Memory B cell (primary cell): ENCODE results near the gene CEP192.
"Not testable (repeated sequence)": the region's sequence is repeated elsewhere in the genome, so short reads cannot be mapped to it uniquely, and the experiment has no call there.

Experiments
- ATAC-seq: fragments of 150-1000 bp; cut with Tn5 transposase; 2 replicates; pipeline ENCODE4 v1.10.0; 2021; ENCODE audit warnings: low read depth, mild to moderate bottlenecking, moderate library complexity
- DNase-seq, 2 donors: peaks; one replicate each; pipeline ENCODE4 v3.0.0; 2022; ENCODE audit warnings: low spot score in 2 of 2
- H3K27ac Mint-ChIP-seq: one replicate; pipeline ENCODE4 v1.8.0; 2022; ENCODE audit warnings: mild to moderate bottlenecking, moderate library complexity, mixed read lengths
- H3K27me3 Mint-ChIP-seq: one replicate; pipeline ENCODE4 v1.8.0; 2022; ENCODE audit warnings: mixed read lengths
- H3K36me3 Mint-ChIP-seq: one replicate; pipeline ENCODE4 v1.8.0; 2022; ENCODE audit warnings: mild to moderate bottlenecking, mixed read lengths
- H3K4me1 Mint-ChIP-seq: one replicate; pipeline ENCODE4 v1.8.0; 2022; ENCODE audit warnings: mixed read lengths
- H3K4me3 Mint-ChIP-seq: one replicate; pipeline ENCODE4 v1.8.0; 2022; ENCODE audit warnings: mild to moderate bottlenecking, moderate library complexity, mixed read lengths
- H3K9me3 Mint-ChIP-seq: one replicate; pipeline ENCODE4 v1.8.0; 2022; ENCODE audit warnings: mixed read lengths

CEP192 gene

DNA sequence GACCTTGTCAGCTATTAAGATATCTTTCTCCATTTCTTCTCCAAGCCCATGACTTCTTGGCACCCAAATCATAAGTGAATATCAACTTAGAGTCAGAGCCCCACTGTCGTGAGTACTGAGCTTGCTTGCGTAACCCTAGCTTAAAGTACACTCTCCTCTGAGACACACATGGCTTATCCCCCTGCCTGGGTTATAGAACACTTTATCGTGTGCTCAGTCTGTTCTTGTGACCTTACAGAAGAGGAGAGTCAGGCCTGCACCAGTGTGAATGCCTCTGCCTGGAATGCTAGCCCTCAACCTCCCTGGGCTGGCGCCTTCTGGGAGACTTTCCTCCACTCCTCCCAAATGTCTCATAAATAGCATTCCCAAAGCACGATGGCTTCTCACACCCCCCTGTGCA lies 79.3 kb downstream of the CEP192 start:
- H3K27ac Mint-ChIP-seq = no peak overlapping the region
- no peaks in the 10 kb centered on the region for H3K27me3 Mint-ChIP-seq
- no peaks in the 10 kb centered on the region for H3K9me3 Mint-ChIP-seq
- no peak overlapping the region for H3K4me3 Mint-ChIP-seq
- DNase-seq = no peak
- H3K4me1 Mint-ChIP-seq = peaks cover 10% of the 10 kb centered on the region
- peaks cover 24% of the 10 kb centered on the region for H3K36me3 Mint-ChIP-seq
- no peak for ATAC-seq

GRCh38 chr18:13076886-13077285 lies 85.7 kb downstream of the CEP192 start:
- peaks cover 8% of the 10 kb centered on the region for H3K9me3 Mint-ChIP-seq
- no peak overlapping the region for H3K4me3 Mint-ChIP-seq
- no peak overlapping the region for H3K27ac Mint-ChIP-seq
- no peak for DNase-seq
- no peaks in the 10 kb centered on the region for H3K27me3 Mint-ChIP-seq
- ATAC-seq = no peak
- H3K4me1 Mint-ChIP-seq = peaks cover 4% of the 10 kb centered on the region
- peaks cover 44% of the 10 kb centered on the region for H3K36me3 Mint-ChIP-seq

GRCh38 chr18:13077473-13077872 lies 86.3 kb downstream of the CEP192 start:
- no peak overlapping the region for H3K4me3 Mint-ChIP-seq
- peaks cover 5% of the 10 kb centered on the region for H3K4me1 Mint-ChIP-seq
- DNase-seq = no peak
- peaks cover 8% of the 10 kb centered on the region for H3K9me3 Mint-ChIP-seq
- no peaks in the 10 kb centered on the region for H3K27me3 Mint-ChIP-seq
- ATAC-seq = no peak
- peaks cover 49% of the 10 kb centered on the region for H3K36me3 Mint-ChIP-seq
- no peak overlapping the region for H3K27ac Mint-ChIP-seq

- not testable (repeated sequence) for H3K27me3 Mint-ChIP-seq, DNase-seq, ATAC-seq, H3K9me3 Mint-ChIP-seq, H3K4me3 Mint-ChIP-seq, H3K4me1 Mint-ChIP-seq
- Mint-ChIP-seq H3K27ac (peak overlapping the region; percentile 45), H3K36me3 (peaks cover 53% of the 10 kb centered on the region)
Observed at GRCh38 chr18:13078065-13078464, 86.9 kb downstream of the CEP192 start.

DNA sequence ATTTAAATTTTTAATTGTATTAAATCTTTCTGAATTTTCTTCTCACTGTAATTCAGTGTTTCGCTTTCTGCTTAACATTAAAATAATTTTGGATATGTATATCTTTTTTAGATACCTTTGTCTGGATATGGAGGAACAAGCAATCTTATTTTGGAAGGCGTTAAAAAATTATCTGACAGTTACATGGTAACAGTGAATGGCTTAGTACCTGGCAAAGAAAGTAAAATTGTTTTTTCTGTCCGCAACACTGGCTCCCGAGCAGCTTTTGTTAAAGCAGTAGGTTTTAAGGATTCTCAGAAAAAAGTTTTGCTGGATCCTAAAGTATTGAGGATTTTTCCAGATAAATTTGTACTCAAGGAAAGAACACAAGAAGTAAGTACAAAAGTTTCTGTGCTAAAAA lies 95.7 kb downstream of the CEP192 start:
- DNase-seq (no peak), ATAC-seq (no peak)
- Mint-ChIP-seq H3K4me1 (peaks cover 8% of the 10 kb centered on the region), H3K9me3 (no peaks in the 10 kb centered on the region), H3K27ac (no peak overlapping the region), H3K4me3 (no peak overlapping the region), H3K27me3 (no peaks in the 10 kb centered on the region), H3K36me3 (peaks cover 36% of the 10 kb centered on the region)

DNA sequence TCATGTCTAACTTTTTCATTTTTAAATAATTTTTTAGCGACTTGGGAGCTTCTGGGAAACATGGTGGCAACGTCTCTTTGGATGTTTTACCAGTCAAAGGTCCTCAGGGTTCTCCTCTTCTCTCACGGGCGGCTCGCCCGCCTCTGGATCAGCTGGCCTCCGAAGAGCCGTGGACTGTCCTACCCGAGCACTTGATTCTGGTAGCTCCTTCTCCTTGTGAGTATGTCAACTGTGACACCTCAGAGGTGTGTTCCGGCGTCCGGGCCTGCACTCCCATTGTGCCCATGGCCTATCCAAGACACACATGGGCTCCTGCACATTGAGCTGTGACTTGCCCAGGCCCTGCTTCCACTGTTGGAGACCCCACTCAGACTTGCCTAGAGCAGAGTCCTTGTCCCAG lies 104.3 kb downstream of the CEP192 start:
- Mint-ChIP-seq H3K9me3 (no peaks in the 10 kb centered on the region), H3K4me1 (no peaks in the 10 kb centered on the region), H3K27me3 (no peaks in the 10 kb centered on the region), H3K27ac (no peak overlapping the region), H3K36me3 (peaks cover 39% of the 10 kb centered on the region), H3K4me3 (no peak overlapping the region)
- no peak for ATAC-seq
- DNase-seq = no peak

- no peaks in the 10 kb centered on the region for H3K9me3 Mint-ChIP-seq
- DNase-seq (no peak), ATAC-seq (no peak)
- no peak overlapping the region for H3K4me3 Mint-ChIP-seq
- no peaks in the 10 kb centered on the region for H3K27me3 Mint-ChIP-seq
- no peak overlapping the region for H3K27ac Mint-ChIP-seq
- H3K36me3 Mint-ChIP-seq = peaks cover 37% of the 10 kb centered on the region
- no peaks in the 10 kb centered on the region for H3K4me1 Mint-ChIP-seq
Observed at GRCh38 chr18:13096232-13096631, 105.1 kb downstream of the CEP192 start.

DNA sequence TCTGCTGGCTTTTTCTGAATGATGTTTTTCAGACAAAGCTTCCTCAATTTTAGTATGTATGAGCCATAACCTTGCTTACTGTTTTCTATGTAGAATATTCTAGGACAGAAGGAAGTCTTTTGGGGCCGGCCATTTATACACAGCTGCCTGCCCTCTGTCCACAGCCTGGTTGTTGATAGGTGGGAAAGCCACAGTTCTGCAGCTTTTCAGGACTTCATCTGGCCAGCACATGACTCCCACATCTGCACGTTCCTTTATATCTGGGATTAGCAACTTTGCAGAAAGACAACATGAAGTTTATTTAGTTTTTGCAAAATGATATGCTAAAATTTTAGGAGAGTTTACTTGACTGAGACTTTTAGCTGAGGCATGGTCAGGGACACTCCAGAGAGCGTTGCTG lies 105.6 kb downstream of the CEP192 start:
- H3K36me3 Mint-ChIP-seq = peaks cover 42% of the 10 kb centered on the region
- H3K27me3 Mint-ChIP-seq = no peaks in the 10 kb centered on the region
- DNase-seq (no peak), ATAC-seq (no peak)
- H3K4me3 Mint-ChIP-seq = no peak overlapping the region
- no peaks in the 10 kb centered on the region for H3K9me3 Mint-ChIP-seq
- H3K27ac Mint-ChIP-seq = no peak overlapping the region
- no peaks in the 10 kb centered on the region for H3K4me1 Mint-ChIP-seq

DNA sequence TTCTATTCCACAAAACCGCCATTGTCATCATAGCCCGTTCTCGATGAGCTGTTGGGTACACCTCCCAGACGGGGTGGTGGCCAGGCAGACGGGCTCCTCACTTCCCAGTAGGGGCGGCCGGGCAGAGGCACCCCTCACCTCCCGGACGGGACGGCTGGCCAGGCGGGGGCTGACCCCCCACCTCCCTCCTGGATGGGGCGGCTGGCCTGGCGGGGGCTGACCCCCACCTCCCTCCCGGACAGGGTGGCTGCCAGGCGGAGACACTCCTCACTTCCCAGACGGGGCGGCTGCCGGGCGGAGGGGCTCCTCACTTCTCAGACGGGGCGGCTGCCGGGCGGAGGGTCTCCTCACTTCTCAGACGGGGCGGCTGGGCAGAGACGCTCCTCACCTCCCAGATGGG lies 106.9 kb downstream of the CEP192 start:
- not testable (repeated sequence) for H3K4me3 Mint-ChIP-seq, H3K27me3 Mint-ChIP-seq, DNase-seq, H3K9me3 Mint-ChIP-seq, ATAC-seq, H3K4me1 Mint-ChIP-seq, H3K27ac Mint-ChIP-seq
- peaks cover 53% of the 10 kb centered on the region for H3K36me3 Mint-ChIP-seq

DNA sequence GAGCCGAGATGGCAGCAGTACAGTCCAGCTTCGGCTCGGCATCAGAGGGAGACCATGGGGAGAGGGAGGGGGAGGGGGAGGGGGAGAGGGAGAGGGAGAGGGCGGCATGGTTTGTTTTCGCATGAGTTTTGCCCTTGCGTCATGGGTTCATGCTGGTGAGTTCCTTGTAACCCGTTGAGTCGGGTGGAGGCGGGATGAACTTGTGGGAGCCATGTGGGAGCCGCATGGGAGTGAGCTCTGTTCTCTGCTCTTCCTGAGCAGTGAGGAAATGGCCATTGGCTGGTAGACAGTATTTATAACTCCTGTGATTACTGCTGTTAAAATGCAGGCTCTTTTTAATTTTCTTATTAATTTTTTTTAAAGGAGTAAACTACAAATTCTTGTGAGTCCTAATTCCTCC lies 108.0 kb downstream of the CEP192 start:
- no peaks in the 10 kb centered on the region for H3K4me1 Mint-ChIP-seq
- no peak for ATAC-seq
- H3K36me3 Mint-ChIP-seq = peaks cover 50% of the 10 kb centered on the region
- DNase-seq = no peak
- H3K27me3 Mint-ChIP-seq = no peaks in the 10 kb centered on the region
- no peaks in the 10 kb centered on the region for H3K9me3 Mint-ChIP-seq
- no peak overlapping the region for H3K27ac Mint-ChIP-seq
- no peak overlapping the region for H3K4me3 Mint-ChIP-seq

GRCh38 chr18:13100942-13101658 lies 109.9 kb downstream of the CEP192 start:
- Mint-ChIP-seq H3K4me1 (no peaks in the 10 kb centered on the region), H3K36me3 (peaks cover 47% of the 10 kb centered on the region), H3K4me3 (no peak overlapping the region), H3K27ac (no peak overlapping the region), H3K27me3 (no peaks in the 10 kb centered on the region), H3K9me3 (no peaks in the 10 kb centered on the region)
- ATAC-seq (no peak), DNase-seq (no peak)

DNA sequence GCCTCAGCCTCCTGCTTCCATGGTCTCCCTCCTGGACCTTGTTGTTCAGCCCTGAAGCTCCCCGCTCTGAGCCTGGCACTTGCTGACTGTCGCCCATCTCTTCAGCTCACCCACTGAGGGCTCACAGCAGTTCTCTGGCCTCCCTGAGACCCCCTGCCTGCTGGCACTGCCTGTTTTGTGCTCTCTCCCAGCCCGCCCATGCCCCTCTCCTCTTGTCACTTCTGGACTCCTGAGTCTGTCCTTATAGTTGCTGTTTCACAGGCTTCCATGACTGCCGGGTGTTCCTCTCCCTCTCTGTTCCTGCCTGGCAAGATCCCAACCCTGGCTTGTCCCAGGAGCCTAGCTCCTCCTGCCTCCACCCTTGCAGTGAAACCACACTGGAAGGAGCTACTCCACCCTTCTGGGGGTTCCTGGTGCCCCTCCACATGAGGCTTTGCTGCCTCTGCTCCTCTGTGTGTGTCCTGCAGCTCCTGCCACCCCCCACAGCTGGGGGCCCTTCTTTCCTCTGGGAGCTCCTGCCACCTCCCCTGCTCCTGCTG lies 110.6 kb downstream of the CEP192 start:
- Mint-ChIP-seq H3K4me3 (no peak overlapping the region), H3K4me1 (peaks cover 5% of the 10 kb centered on the region), H3K36me3 (peaks cover 51% of the 10 kb centered on the region), H3K27me3 (no peaks in the 10 kb centered on the region), H3K9me3 (peaks cover 3% of the 10 kb centered on the region), H3K27ac (no peak overlapping the region)
- ATAC-seq (no peak), DNase-seq (no peak)

GRCh38 chr18:13103366-13103765 lies 112.2 kb downstream of the CEP192 start:
- H3K9me3 Mint-ChIP-seq = peaks cover 3% of the 10 kb centered on the region
- peaks cover 59% of the 10 kb centered on the region for H3K36me3 Mint-ChIP-seq
- no peak overlapping the region for H3K27ac Mint-ChIP-seq
- no peaks in the 10 kb centered on the region for H3K27me3 Mint-ChIP-seq
- H3K4me3 Mint-ChIP-seq = no peak overlapping the region
- ATAC-seq = no peak
- H3K4me1 Mint-ChIP-seq = peaks cover 5% of the 10 kb centered on the region
- no peak for DNase-seq

DNA sequence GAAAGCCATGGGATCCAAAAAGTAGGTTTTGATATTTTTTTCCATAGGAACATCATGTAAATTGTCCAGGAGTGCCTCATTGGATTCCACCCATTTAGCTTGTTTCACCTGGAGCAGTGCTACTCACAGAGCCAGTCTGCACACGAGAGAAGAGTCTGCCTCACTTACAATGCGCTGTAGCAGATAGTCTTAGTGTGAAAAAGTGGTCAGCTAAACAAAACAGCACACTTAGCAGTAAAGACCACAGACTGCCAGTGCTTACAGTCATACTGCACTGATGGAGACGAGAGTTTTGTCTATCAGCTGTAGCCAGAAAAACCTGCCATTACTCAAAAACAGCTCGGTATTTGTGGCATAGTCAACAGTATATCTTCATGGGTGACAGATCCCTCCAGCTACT lies 113.9 kb downstream of the CEP192 start:
- no peak for ATAC-seq
- H3K36me3 Mint-ChIP-seq = peaks cover 62% of the 10 kb centered on the region
- no peak for DNase-seq
- H3K27ac Mint-ChIP-seq = no peak overlapping the region
- H3K27me3 Mint-ChIP-seq = no peaks in the 10 kb centered on the region
- peaks cover 3% of the 10 kb centered on the region for H3K9me3 Mint-ChIP-seq
- H3K4me1 Mint-ChIP-seq = peaks cover 5% of the 10 kb centered on the region
- no peak overlapping the region for H3K4me3 Mint-ChIP-seq

- no peak for ATAC-seq
- H3K27me3 Mint-ChIP-seq = no peaks in the 10 kb centered on the region
- no peak overlapping the region for H3K27ac Mint-ChIP-seq
- peaks cover 57% of the 10 kb centered on the region for H3K36me3 Mint-ChIP-seq
- DNase-seq = no peak
- H3K4me3 Mint-ChIP-seq = no peak overlapping the region
- H3K4me1 Mint-ChIP-seq = peaks cover 5% of the 10 kb centered on the region
- H3K9me3 Mint-ChIP-seq = peaks cover 3% of the 10 kb centered on the region
Observed at GRCh38 chr18:13107074-13107473, 115.9 kb downstream of the CEP192 start.
